ENCODE results near the gene TBC1D30. TPM values are rescaled to one million over a fixed set of nuclear protein-coding genes. Genes with fewer than 3 reads are reported as not detected.

Gene TBC1D30
- total and polyA plus RNA-seq, 3 experiments from 2014 or later: 1.7 TPM; not detected in 1

GRCh38 chr12:64922853-64923252, 98.4 kb downstream of the TBC1D30 start:
- ChIA-PET POLR2A (no interaction called here), CTCF (no interaction called here)
- peaks cover 8 to 25% of the 10 kb centered on the region in 2 donors for H3K27me3 Mint-ChIP-seq
- no peak overlapping the region for H3K27ac Mint-ChIP-seq
- DNase-seq: no peak
- no peaks in the 10 kb centered on the region for H3K36me3 Mint-ChIP-seq
- Histone ChIP-seq H3K4me3 (ENCODE audit: low read length) (no peak overlapping the region), H3K36me3 (ENCODE audit: insufficient read depth, low read length) (no peaks in the 10 kb centered on the region), H3K9me3 (ENCODE audit: low read length) (no peaks in the 10 kb centered on the region), H3K27ac (ENCODE audit: low read depth, low read length) (no peak overlapping the region), H3K27me3 (ENCODE audit: insufficient read depth, low read length, poor library complexity, severe bottlenecking) (no peaks in the 10 kb centered on the region), H3K4me1 (ENCODE audit: insufficient read depth, low read length) (no peaks in the 10 kb centered on the region)
- H3K4me3 Mint-ChIP-seq: no peak overlapping the region
- H3K4me1 Mint-ChIP-seq: no peaks in the 10 kb centered on the region
- H3K9me3 Mint-ChIP-seq: no peaks in the 10 kb centered on the region

DNA sequence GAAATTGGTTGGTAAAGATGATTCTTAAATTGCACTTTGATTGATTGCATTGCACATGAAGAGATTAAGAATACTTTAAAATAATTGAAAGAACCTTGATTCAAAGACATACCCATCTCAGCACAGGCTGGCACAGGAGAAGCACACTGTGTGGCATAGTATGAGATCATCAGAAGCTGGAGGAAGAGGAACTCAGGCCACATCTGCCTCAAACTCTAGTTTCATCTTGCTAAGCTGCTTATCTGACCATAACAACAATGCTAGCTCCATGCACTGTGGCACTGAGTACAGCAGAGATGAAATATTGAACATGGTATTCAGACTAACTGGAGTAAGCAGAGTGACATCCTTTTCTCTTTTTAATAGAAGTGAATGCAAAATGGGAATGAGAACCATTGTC, 99.1 kb downstream of the TBC1D30 start:
- H3K36me3 Mint-ChIP-seq: no peaks in the 10 kb centered on the region
- Histone ChIP-seq H3K27ac (ENCODE audit: low read depth, low read length) (no peak overlapping the region), H3K4me3 (ENCODE audit: low read length) (no peak overlapping the region), H3K9me3 (ENCODE audit: low read length) (no peaks in the 10 kb centered on the region), H3K4me1 (ENCODE audit: insufficient read depth, low read length) (no peaks in the 10 kb centered on the region), H3K27me3 (ENCODE audit: insufficient read depth, low read length, poor library complexity, severe bottlenecking) (no peaks in the 10 kb centered on the region), H3K36me3 (ENCODE audit: insufficient read depth, low read length) (no peaks in the 10 kb centered on the region)
- peaks cover 8 to 21% of the 10 kb centered on the region in 2 donors for H3K27me3 Mint-ChIP-seq
- DNase-seq: no peak
- H3K4me3 Mint-ChIP-seq: no peak overlapping the region
- ChIA-PET POLR2A (no interaction called here), CTCF (no interaction called here)
- H3K4me1 Mint-ChIP-seq: no peaks in the 10 kb centered on the region
- H3K27ac Mint-ChIP-seq: no peak overlapping the region
- H3K9me3 Mint-ChIP-seq: no peaks in the 10 kb centered on the region

Other genes starting within 250 kb of the TBC1D30 start
- 10 to 100 TPM; 58.2 to 59.2 TPM for gene RASSF3, start 214.2 kb upstream of the TBC1D30 start, total RNA-seq
- 4.0 TPM for gene RASSF3, start 214.2 kb upstream of the TBC1D30 start, polyA plus RNA-seq
- 10 to 100 TPM; 20.7 to 21.1 TPM for gene GNS, start 65.2 kb upstream of the TBC1D30 start, total RNA-seq
- 47.5 TPM for gene GNS, start 65.2 kb upstream of the TBC1D30 start, polyA plus RNA-seq